OCI-LY1 (cell line): ENCODE data around the gene STK11.

Experiments used
- H2AFZ ChIP-seq: fragments of 200-600 bp; sonication (generic), shearing (Covaris generic); 2 replicates; pipeline ENCODE4 v1.6.0; 2014; ENCODE audit warnings: antibody characterized with exemption, mild to moderate bottlenecking, low read length
- H3F3A ChIP-seq: fragments of 200-600 bp; sonication (generic), shearing (Covaris generic); 2 replicates; pipeline ENCODE4 v1.6.0; 2014; ENCODE audit warnings: mild to moderate bottlenecking, antibody characterized with exemption, low read length, moderate library complexity; ENCODE audit not compliant: insufficient read depth
- H3K27ac ChIP-seq: fragments of 200-600 bp; sonication (generic); 2 replicates; pipeline ENCODE4 v1.5.1; 2014; ENCODE audit warnings: low read length, mixed run types, mild to moderate bottlenecking, low read depth; ENCODE audit not compliant: poor library complexity, severe bottlenecking
- H3K27me3 ChIP-seq: fragments of 200-600 bp; sonication (generic); 2 replicates; pipeline ENCODE4 v1.6.0; 2014; ENCODE audit warnings: antibody characterized with exemption, mild to moderate bottlenecking, low read length, moderate library complexity; ENCODE audit not compliant: insufficient read depth
- H3K36me3 ChIP-seq: fragments of 200-600 bp; sonication (generic); 2 replicates; pipeline ENCODE4 v1.6.1; 2014; ENCODE audit warnings: mild to moderate bottlenecking, antibody characterized with exemption, low read length, moderate library complexity, mixed read lengths; ENCODE audit not compliant: insufficient read depth
- H3K4me1 ChIP-seq: fragments of 200-600 bp; sonication (generic); 2 replicates; pipeline ENCODE4 v1.5.1; 2014; ENCODE audit warnings: mild to moderate bottlenecking, low read length, moderate library complexity; ENCODE audit not compliant: insufficient read depth, severe bottlenecking
- H3K4me2 ChIP-seq: fragments of 200-600 bp; sonication (generic), shearing (Covaris generic); 2 replicates; pipeline ENCODE4 v1.6.1; 2014; ENCODE audit warnings: low read length
- H3K4me3 ChIP-seq: fragments of 200-600 bp; sonication (generic); 2 replicates; pipeline ENCODE4 v1.5.1; 2014; ENCODE audit warnings: low read length, low read depth, mild to moderate bottlenecking, mixed read lengths; ENCODE audit not compliant: poor library complexity, severe bottlenecking
- H3K79me2 ChIP-seq: fragments of 200-600 bp; shearing (Covaris generic); 2 replicates; pipeline ENCODE4 v1.6.1; 2016; ENCODE audit warnings: mixed run types, low read length, mixed read lengths; ENCODE audit not compliant: insufficient read depth
- H3K9ac ChIP-seq: fragments of 200-600 bp; sonication (generic), shearing (Covaris generic); 2 replicates; pipeline ENCODE4 v1.6.1; 2014; ENCODE audit warnings: mild to moderate bottlenecking, low read length, mixed read lengths
- H3K9me2 ChIP-seq: fragments of 200-600 bp; sonication (generic), shearing (Covaris generic); 2 replicates; pipeline ENCODE4 v1.6.1; 2014; ENCODE audit warnings: low read depth, mild to moderate bottlenecking, low read length, mixed read lengths
- H3K9me3 ChIP-seq: fragments of 200-600 bp; shearing (Covaris generic); 2 replicates; pipeline ENCODE4 v1.6.1; 2014; ENCODE audit warnings: low read length, mixed read lengths
- H4K20me1 ChIP-seq: fragments of 200-600 bp; sonication (generic), shearing (Covaris generic); 2 replicates; pipeline ENCODE4 v1.6.0; 2016; ENCODE audit warnings: mild to moderate bottlenecking, low read length; ENCODE audit not compliant: insufficient read depth
- EZH2 ChIP-seq: fragments of 200-600 bp; sonication (generic), shearing (Covaris generic); IDR thresholded peaks from 2 replicates; pipeline ENCODE4 v1.8.0; 2017; ENCODE audit warnings: borderline replicate concordance, mixed run types, mild to moderate bottlenecking, antibody characterized with exemption, low read length, moderate library complexity, mixed read lengths
- TF ChIP-seq, protein P1 (sequence below): fragments of 200-600 bp; sonication (generic), shearing (Covaris generic); IDR thresholded peaks from 2 replicates; pipeline ENCODE4 v1.5.1; 2017; ENCODE audit warnings: mild to moderate bottlenecking, antibody characterized with exemption, low read length, moderate library complexity, mixed read lengths

The STK11 gene

DNA sequence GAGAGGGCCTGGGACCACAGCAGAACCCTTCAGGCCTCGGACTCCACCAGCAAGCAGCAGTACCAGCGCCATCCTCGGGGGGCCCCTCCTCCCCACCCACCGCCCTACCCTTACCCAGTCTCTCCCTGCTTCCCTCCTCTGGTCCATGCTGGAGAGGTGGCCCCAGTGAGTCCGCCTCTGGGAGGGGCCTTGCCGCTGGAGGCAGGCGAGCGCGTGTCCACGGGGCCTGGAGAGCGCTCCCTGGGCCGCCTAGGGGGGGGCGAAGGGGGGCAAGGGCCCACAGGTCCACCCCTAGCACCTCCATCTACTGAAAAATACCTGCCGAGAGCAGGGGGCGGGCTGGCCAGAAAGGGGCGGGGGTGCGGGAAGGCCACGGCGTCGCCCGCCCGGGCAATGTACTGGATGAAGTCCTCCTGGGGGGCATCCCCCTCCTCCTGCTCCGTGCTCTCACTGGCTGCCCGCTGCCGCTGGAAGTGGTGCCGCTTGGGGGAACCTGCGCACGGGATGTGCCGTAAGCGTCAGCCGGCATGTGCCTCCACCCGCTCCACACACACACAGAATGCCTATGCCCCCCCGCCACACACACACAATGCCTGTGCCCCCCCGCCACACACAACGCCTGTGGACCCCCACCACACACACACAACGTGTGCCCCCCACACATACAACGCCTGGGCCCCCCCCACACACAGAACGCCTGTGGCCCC is 25.4 kb downstream of the STK11 start:
- H3K9me2 ChIP-seq: no peaks in the 10 kb centered on the region
- no peak overlapping the region for H3K4me3 ChIP-seq
- H3K27ac ChIP-seq: no peak overlapping the region
- H3F3A ChIP-seq: no peaks in the 10 kb centered on the region
- H3K9ac ChIP-seq: no peak overlapping the region
- peaks cover under 1% of the 10 kb centered on the region; the same call in 1 of the 2 replicates for H3K27me3 ChIP-seq
- no peaks in the 10 kb centered on the region for H4K20me1 ChIP-seq
- H3K4me2 ChIP-seq: no peak overlapping the region
- no peaks in the 10 kb centered on the region for H3K9me3 ChIP-seq
- H2AFZ ChIP-seq: no peak overlapping the region
- no peak for TF ChIP-seq EZH2
- TF ChIP-seq, protein P1, sequence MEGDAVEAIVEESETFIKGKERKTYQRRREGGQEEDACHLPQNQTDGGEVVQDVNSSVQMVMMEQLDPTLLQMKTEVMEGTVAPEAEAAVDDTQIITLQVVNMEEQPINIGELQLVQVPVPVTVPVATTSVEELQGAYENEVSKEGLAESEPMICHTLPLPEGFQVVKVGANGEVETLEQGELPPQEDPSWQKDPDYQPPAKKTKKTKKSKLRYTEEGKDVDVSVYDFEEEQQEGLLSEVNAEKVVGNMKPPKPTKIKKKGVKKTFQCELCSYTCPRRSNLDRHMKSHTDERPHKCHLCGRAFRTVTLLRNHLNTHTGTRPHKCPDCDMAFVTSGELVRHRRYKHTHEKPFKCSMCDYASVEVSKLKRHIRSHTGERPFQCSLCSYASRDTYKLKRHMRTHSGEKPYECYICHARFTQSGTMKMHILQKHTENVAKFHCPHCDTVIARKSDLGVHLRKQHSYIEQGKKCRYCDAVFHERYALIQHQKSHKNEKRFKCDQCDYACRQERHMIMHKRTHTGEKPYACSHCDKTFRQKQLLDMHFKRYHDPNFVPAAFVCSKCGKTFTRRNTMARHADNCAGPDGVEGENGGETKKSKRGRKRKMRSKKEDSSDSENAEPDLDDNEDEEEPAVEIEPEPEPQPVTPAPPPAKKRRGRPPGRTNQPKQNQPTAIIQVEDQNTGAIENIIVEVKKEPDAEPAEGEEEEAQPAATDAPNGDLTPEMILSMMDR: peak; percentile 10; the same call in 1 of the 2 replicates
- H3K4me1 ChIP-seq: no peaks in the 10 kb centered on the region
- H3K79me2 ChIP-seq: no peaks in the 10 kb centered on the region
- H3K36me3 ChIP-seq: peaks cover 17% of the 10 kb centered on the region

DNA sequence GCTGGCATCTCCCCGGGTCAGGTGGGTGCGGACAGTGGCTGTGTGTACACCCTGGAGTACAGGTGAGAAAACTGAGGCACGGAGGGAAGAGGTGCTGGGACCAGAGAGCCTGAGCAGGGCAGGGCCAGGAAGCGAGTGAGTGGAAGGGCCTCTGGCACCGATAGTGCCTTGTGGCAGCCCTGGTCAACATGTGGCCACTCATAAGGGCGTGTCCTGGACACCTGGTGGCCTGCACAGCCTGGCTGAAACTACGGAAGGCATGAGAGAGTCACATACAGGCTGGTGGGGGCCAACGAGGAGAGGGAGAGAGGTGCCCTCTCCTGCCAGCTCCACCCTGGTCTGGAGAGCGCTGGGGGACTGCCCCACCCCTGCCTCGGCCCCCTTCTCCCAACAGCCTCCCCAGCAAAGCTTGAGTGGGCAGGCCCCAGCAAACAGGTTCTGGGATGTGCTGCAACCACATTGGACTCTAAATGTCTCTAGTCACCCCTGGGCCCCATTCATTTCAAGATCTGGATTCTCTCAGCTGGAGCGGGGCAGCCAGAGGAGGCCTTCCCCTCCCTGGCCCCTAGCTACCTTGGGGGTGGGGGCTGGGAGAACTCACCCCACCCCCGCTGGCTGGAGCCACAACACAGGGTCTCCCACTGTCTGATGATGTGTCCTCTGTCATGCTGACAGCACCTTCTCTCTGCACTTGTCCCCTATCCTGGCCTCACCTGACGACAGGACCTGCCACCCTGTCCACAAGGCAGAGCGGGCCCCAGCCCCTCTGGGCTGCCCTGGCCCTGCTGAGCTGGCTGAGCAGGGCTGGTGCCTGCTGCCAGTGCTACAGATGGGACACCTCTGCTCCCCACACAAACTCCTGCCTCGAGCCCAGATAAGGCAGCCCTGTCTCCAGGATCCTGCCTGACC is 26.4 kb downstream of the STK11 start:
- TF ChIP-seq EZH2: no peak
- TF ChIP-seq, protein P1: no peak
- Histone ChIP-seq H3K79me2 (no peaks in the 10 kb centered on the region), H3F3A (no peaks in the 10 kb centered on the region), H4K20me1 (no peaks in the 10 kb centered on the region), H3K9me3 (no peaks in the 10 kb centered on the region), H3K36me3 (peaks cover 7% of the 10 kb centered on the region), H3K4me2 (no peak overlapping the region), H3K27ac (no peak overlapping the region), H3K9ac (no peak overlapping the region), H3K9me2 (no peaks in the 10 kb centered on the region), H2AFZ (no peak overlapping the region), H3K4me3 (no peak overlapping the region), H3K27me3 (peaks cover 6% of the 10 kb centered on the region; the same call in 1 of the 2 replicates), H3K4me1 (peaks cover 1% of the 10 kb centered on the region)

DNA sequence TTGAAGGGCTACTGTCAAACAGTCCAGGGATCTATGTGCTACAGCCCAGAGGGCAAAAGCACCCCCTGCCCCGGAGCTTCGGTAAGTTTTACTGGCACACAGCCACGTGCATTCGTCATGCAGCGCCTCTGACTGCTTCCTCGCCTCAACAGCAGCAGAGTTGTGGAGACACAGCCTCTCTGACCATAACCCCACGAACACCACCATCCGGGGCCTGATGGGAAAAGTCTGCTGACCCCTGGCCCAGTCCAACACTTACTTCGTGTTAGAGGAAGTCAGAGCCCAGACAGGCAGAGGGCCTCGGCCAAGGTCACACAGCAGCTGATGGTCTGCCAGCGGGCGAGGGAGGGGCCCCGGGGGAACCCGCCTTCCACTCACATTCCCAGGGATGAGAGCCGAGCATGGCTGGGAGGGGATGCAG is 27.1 kb downstream of the STK11 start:
- TF ChIP-seq, protein P1: no peak
- TF ChIP-seq EZH2: no peak
- no peak overlapping the region for H3K27ac ChIP-seq
- H3K79me2 ChIP-seq: no peaks in the 10 kb centered on the region
- no peak overlapping the region for H2AFZ ChIP-seq
- no peaks in the 10 kb centered on the region for H3K9me3 ChIP-seq
- no peak overlapping the region for H3K9ac ChIP-seq
- H3K4me1 ChIP-seq: peaks cover 2% of the 10 kb centered on the region
- H3K4me3 ChIP-seq: no peak overlapping the region
- H3K9me2 ChIP-seq: no peaks in the 10 kb centered on the region
- H4K20me1 ChIP-seq: no peaks in the 10 kb centered on the region
- no peaks in the 10 kb centered on the region for H3F3A ChIP-seq
- H3K4me2 ChIP-seq: no peak overlapping the region
- peaks cover 2% of the 10 kb centered on the region for H3K36me3 ChIP-seq
- peaks cover 6% of the 10 kb centered on the region; the same call in 1 of the 2 replicates for H3K27me3 ChIP-seq
